ENCODE data around the gene HAND1. TPM values are rescaled to one million over a fixed set of nuclear protein-coding genes. Genes with fewer than 3 reads are reported as not detected.

Gene HAND1
- not detected in 2 replicates for total RNA-seq

GRCh38 chr5:154478224-154478565, at the start of gene HAND1:
Gene HAND1, minus strand, starts transcription at chr5:154478227. Its CDS starts 219 bp downstream, at chr5:154478008.
- Histone ChIP-seq H3K36me3 (ENCODE audit: control insufficient read depth, insufficient read depth, low read length) (no peaks in the 10 kb centered on the region), H3K27me3 (ENCODE audit: control insufficient read depth, insufficient read depth, low read length) (peaks cover 99% of the 10 kb centered on the region), H3K4me3 (ENCODE audit: low read depth, low read length) (no peak within 1 kb of the TSS)
- no peak for TF ChIP-seq CTCF (IDR thresholded peaks at IDR 0.05; ENCODE audit: insufficient read depth, low read length, poor library complexity, severe bottlenecking)
- DNase-seq (ENCODE audit: low read depth) = no peak

GRCh38 chr5:154526231-154527226, 48.5 kb upstream of the HAND1 start:
- Histone ChIP-seq H3K36me3 (ENCODE audit: control insufficient read depth, insufficient read depth, low read length) (no peaks in the 10 kb centered on the region), H3K4me3 (ENCODE audit: low read depth, low read length) (no peak overlapping the region), H3K27me3 (ENCODE audit: control insufficient read depth, insufficient read depth, low read length) (peaks cover 18% of the 10 kb centered on the region)
- no peak for DNase-seq (ENCODE audit: low read depth)
- no peak for TF ChIP-seq CTCF (IDR thresholded peaks at IDR 0.05; ENCODE audit: insufficient read depth, low read length, poor library complexity, severe bottlenecking)

- Histone ChIP-seq H3K36me3 (ENCODE audit: control insufficient read depth, insufficient read depth, low read length) (no peaks in the 10 kb centered on the region), H3K4me3 (ENCODE audit: low read depth, low read length) (no peak overlapping the region), H3K27me3 (ENCODE audit: control insufficient read depth, insufficient read depth, low read length) (peaks cover 25% of the 10 kb centered on the region)
- no peak for TF ChIP-seq CTCF (IDR thresholded peaks at IDR 0.05; ENCODE audit: insufficient read depth, low read length, poor library complexity, severe bottlenecking)
- DNase-seq (ENCODE audit: low read depth) = no peak
Observed at GRCh38 chr5:154524859-154525258, 46.8 kb upstream of the HAND1 start.

- TF ChIP-seq CTCF (IDR thresholded peaks at IDR 0.05; ENCODE audit: insufficient read depth, low read length, poor library complexity, severe bottlenecking) = no peak
- no peak for DNase-seq (ENCODE audit: low read depth)
- H3K36me3 ChIP-seq (ENCODE audit: control insufficient read depth, insufficient read depth, low read length) = no peaks in the 10 kb centered on the region
- peaks cover 25% of the 10 kb centered on the region for H3K27me3 ChIP-seq (ENCODE audit: control insufficient read depth, insufficient read depth, low read length)
- H3K4me3 ChIP-seq (ENCODE audit: low read depth, low read length) = no peak overlapping the region
Observed at GRCh38 chr5:154524181-154524580, 46.2 kb upstream of the HAND1 start.

GRCh38 chr5:154523709-154524108, 45.7 kb upstream of the HAND1 start:
- no peak overlapping the region for H3K4me3 ChIP-seq (ENCODE audit: low read depth, low read length)
- H3K27me3 ChIP-seq (ENCODE audit: control insufficient read depth, insufficient read depth, low read length) = peaks cover 25% of the 10 kb centered on the region
- H3K36me3 ChIP-seq (ENCODE audit: control insufficient read depth, insufficient read depth, low read length) = no peaks in the 10 kb centered on the region
- no peak for DNase-seq (ENCODE audit: low read depth)
- no peak for TF ChIP-seq CTCF (IDR thresholded peaks at IDR 0.05; ENCODE audit: insufficient read depth, low read length, poor library complexity, severe bottlenecking)
